ENCODE results near the gene PRM3.

DNA sequence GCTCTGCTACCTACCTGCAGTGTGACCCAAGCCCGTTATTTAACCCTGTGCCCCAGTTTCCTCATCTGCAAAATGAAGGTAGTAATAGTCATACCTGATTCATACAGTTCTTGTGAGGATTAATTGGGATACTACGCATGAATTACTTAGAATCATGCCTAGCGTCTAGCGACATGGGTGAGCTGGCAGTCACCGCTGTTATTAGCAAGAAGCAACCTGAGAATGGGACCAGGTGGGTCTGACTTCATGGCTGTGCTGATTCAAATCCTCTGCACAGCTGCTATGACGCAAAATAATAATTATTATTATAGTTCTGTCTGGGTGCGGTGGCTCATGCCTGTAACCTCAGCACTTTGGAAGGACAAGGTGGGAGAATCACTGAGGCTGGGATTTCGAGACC lies 25.3 kb downstream of the PRM3 start:
- TF ChIP-seq, protein P1, sequence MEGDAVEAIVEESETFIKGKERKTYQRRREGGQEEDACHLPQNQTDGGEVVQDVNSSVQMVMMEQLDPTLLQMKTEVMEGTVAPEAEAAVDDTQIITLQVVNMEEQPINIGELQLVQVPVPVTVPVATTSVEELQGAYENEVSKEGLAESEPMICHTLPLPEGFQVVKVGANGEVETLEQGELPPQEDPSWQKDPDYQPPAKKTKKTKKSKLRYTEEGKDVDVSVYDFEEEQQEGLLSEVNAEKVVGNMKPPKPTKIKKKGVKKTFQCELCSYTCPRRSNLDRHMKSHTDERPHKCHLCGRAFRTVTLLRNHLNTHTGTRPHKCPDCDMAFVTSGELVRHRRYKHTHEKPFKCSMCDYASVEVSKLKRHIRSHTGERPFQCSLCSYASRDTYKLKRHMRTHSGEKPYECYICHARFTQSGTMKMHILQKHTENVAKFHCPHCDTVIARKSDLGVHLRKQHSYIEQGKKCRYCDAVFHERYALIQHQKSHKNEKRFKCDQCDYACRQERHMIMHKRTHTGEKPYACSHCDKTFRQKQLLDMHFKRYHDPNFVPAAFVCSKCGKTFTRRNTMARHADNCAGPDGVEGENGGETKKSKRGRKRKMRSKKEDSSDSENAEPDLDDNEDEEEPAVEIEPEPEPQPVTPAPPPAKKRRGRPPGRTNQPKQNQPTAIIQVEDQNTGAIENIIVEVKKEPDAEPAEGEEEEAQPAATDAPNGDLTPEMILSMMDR (IDR thresholded peaks at IDR 0.05) = no peak
- TF ChIP-seq EZH2 (IDR thresholded peaks at IDR 0.05; ENCODE audit: borderline replicate concordance, insufficient read depth, low read depth, low read length, poor library complexity, severe bottlenecking) = no peak

All from B cell (primary cell).